HEK293T (cell line): Measurements from ENCODE around the gene SH2D3C.

ENCODE experiments used
- CTCF ChIA-PET: fragments of 350-600 bp; formaldehyde crosslinking; extraction: SDS; loops from one replicate; lab custom pipeline; 2021; ENCODE audit warnings: antibody characterized with exemption, inconsistent platforms; lab: Yijun Ruan, JAX
- POLR2A ChIA-PET: fragments of 350-600 bp; formaldehyde crosslinking; extraction: SDS; loops from one replicate; lab custom pipeline; 2020; ENCODE audit warnings: antibody characterized with exemption, inconsistent platforms; lab: Yijun Ruan, JAX
- DNase-seq: peaks from one replicate; pipeline ENCODE4 v3.0.0; 2012; ENCODE audit warnings: mixed read lengths; ENCODE audit errors: extremely low spot score
- ARNT ChIP-seq: fragments of 450-650 bp; IDR thresholded peaks from 2 replicates; pipeline ENCODE4 v1.6.1; 2017; ENCODE audit warnings: mild to moderate bottlenecking
- BHLHE40 ChIP-seq: fragments of 450-650 bp; IDR thresholded peaks from 2 replicates; pipeline ENCODE4 v1.6.1; 2016; ENCODE audit warnings: mild to moderate bottlenecking, moderate library complexity, borderline replicate concordance
- CTBP1 ChIP-seq: fragments of 450-650 bp; IDR thresholded peaks from 2 replicates; pipeline ENCODE4 v1.6.1; 2016; ENCODE audit warnings: borderline replicate concordance
- ELF4 ChIP-seq: fragments of 450-650 bp; IDR thresholded peaks from 2 replicates; pipeline ENCODE4 v1.6.1; 2017; ENCODE audit warnings: antibody characterized with exemption
- FOXA1 ChIP-seq: fragments of 450-650 bp; IDR thresholded peaks from 2 replicates; pipeline ENCODE4 v1.6.1; 2016; ENCODE audit warnings: mild to moderate bottlenecking
- FOXK2 ChIP-seq: fragments of 450-650 bp; IDR thresholded peaks from 2 replicates; pipeline ENCODE4 v1.6.1; 2016; ENCODE audit warnings: mild to moderate bottlenecking
- FOXM1 ChIP-seq: fragments of 450-650 bp; IDR thresholded peaks from 2 replicates; pipeline ENCODE4 v1.6.1; 2017; ENCODE audit warnings: mild to moderate bottlenecking, borderline replicate concordance
- HDGF ChIP-seq: fragments of 450-650 bp; IDR thresholded peaks from 2 replicates; pipeline ENCODE4 v1.6.1; 2017; ENCODE audit warnings: antibody characterized with exemption, borderline replicate concordance
- L3MBTL2 ChIP-seq: fragments of 450-650 bp; conservative IDR thresholded peaks from 2 replicates; pipeline ENCODE4 v1.6.1; 2016; ENCODE audit warnings: mild to moderate bottlenecking
- LEF1 ChIP-seq: fragments of 450-650 bp; IDR thresholded peaks from 2 replicates; pipeline ENCODE4 v1.6.1; 2017; ENCODE audit warnings: mild to moderate bottlenecking, borderline replicate concordance
- NFRKB ChIP-seq: fragments of 450-650 bp; IDR thresholded peaks from 2 replicates; pipeline ENCODE4 v1.6.1; 2016; ENCODE audit warnings: mild to moderate bottlenecking, moderate library complexity
- PKNOX1 ChIP-seq: fragments of 450-650 bp; IDR thresholded peaks from 2 replicates; pipeline ENCODE4 v1.6.1; 2016
- SP1 ChIP-seq: fragments of 450-650 bp; IDR thresholded peaks from 2 replicates; pipeline ENCODE4 v1.6.1; 2017
- SUZ12 ChIP-seq: fragments of 450-650 bp; IDR thresholded peaks from 2 replicates; pipeline ENCODE4 v1.6.1; 2016; ENCODE audit warnings: mild to moderate bottlenecking
- TARDBP ChIP-seq: fragments of 450-650 bp; IDR thresholded peaks from 2 replicates; pipeline ENCODE4 v1.6.1; 2016
- ZNF384 ChIP-seq: fragments of 450-650 bp; IDR thresholded peaks from 2 replicates; pipeline ENCODE4 v1.6.1; 2016

SH2D3C gene

GRCh38 chr9:127813686-127814226, 35.3 kb upstream of the SH2D3C start:
- ChIA-PET POLR2A (no interaction called here), CTCF (no interaction called here)
- TF ChIP-seq SUZ12 (no peak), CTBP1 (no peak), FOXM1 (no peak), BHLHE40 (no peak), L3MBTL2 (no peak), NFRKB (no peak), ARNT (no peak), ZNF384 (no peak), FOXK2 (no peak)
- DNase-seq = no peak

GRCh38 chr9:127812936-127813675, 34.6 kb upstream of the SH2D3C start:
- ChIA-PET CTCF (no interaction called here), POLR2A (no interaction called here)
- DNase-seq = no peak
- no peak for TF ChIP-seq SP1

- DNase-seq = no peak
- TF ChIP-seq FOXM1 (no peak), NFRKB (no peak), ZNF384 (no peak), FOXA1 (no peak), TARDBP (no peak), FOXK2 (no peak), CTBP1 (no peak), L3MBTL2 (no peak), ARNT (no peak), ELF4 (no peak), SP1 (no peak), SUZ12 (no peak), PKNOX1 (no peak)
- ChIA-PET CTCF (no interaction called here), POLR2A (no interaction called here)
Observed at GRCh38 chr9:127812011-127812410, 33.5 kb upstream of the SH2D3C start.

- DNase-seq = no peak
- POLR2A ChIA-PET = no interaction called here
- CTCF ChIA-PET = no interaction called here
- no peak for TF ChIP-seq FOXM1
- no peak for TF ChIP-seq ELF4
- no peak for TF ChIP-seq FOXK2
Observed at GRCh38 chr9:127810378-127811187, 32.1 kb upstream of the SH2D3C start.

- peak; percentile 89 for DNase-seq
- ChIA-PET CTCF (no interaction called here), POLR2A (interaction anchor here (1.3 kb wide), 1 partner anchor 75 kb away, joined by 5 read pairs; the partner anchor contains the start of gene TOR2A)
- no peak for TF ChIP-seq ARNT
- 0 out of 2 replicates have a peak, but pooled peaks have one; percentile 16 for TF ChIP-seq HDGF
Observed at GRCh38 chr9:127809540-127810377, 31.3 kb upstream of the SH2D3C start.

- ChIA-PET CTCF (no interaction called here), POLR2A (interaction anchor here (1.3 kb wide), 1 partner anchor 74 kb away, joined by 5 read pairs; the partner anchor contains the start of gene TOR2A)
- no peak for TF ChIP-seq L3MBTL2
- no peak for TF ChIP-seq PKNOX1
- TF ChIP-seq CTBP1 = no peak
- no peak for TF ChIP-seq SUZ12
- TF ChIP-seq ELF4 = no peak
- no peak for TF ChIP-seq FOXK2
- no peak for TF ChIP-seq BHLHE40
- no peak for TF ChIP-seq FOXA1
- no peak for TF ChIP-seq NFRKB
- no peak for TF ChIP-seq FOXM1
- no peak for TF ChIP-seq HDGF
- TF ChIP-seq ARNT = no peak
- no peak for TF ChIP-seq LEF1
- TF ChIP-seq ZNF384 = no peak
- TF ChIP-seq TARDBP = no peak
- TF ChIP-seq SP1 = no peak
- no peak for DNase-seq
Observed at GRCh38 chr9:127809002-127809539, 30.6 kb upstream of the SH2D3C start.
